Fibroblast of gingiva (primary cell): ENCODE data around the gene FKBP1A.
A peak's percentile ranks its signal among the peaks of the same experiment; 100 is the strongest.

Experiments
- DNase-seq: peaks from one replicate; pipeline ENCODE4 v3.0.0-alpha.2; 2011; ENCODE audit warnings: low read depth

Gene FKBP1A

DNA sequence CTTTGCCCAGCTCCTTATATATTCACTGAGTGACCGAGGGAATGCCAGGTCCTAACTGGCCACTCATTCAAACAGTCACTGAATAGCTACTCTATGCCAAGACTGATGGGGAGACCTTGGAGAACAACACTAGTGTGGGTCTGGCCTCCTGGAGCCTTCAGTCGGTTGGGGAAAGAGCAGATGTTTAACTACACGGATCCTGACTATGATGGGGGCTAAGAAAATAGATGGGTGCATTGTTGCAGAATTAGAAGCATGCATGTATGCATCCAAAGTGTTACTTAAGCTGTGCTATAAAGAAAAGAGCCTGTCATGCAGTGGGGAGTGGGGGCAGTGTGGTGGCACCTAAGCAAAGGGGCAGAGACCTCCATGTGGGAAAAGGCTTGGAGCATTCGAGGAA, 6.5 kb downstream of the FKBP1A start:
- no peak for DNase-seq

DNA sequence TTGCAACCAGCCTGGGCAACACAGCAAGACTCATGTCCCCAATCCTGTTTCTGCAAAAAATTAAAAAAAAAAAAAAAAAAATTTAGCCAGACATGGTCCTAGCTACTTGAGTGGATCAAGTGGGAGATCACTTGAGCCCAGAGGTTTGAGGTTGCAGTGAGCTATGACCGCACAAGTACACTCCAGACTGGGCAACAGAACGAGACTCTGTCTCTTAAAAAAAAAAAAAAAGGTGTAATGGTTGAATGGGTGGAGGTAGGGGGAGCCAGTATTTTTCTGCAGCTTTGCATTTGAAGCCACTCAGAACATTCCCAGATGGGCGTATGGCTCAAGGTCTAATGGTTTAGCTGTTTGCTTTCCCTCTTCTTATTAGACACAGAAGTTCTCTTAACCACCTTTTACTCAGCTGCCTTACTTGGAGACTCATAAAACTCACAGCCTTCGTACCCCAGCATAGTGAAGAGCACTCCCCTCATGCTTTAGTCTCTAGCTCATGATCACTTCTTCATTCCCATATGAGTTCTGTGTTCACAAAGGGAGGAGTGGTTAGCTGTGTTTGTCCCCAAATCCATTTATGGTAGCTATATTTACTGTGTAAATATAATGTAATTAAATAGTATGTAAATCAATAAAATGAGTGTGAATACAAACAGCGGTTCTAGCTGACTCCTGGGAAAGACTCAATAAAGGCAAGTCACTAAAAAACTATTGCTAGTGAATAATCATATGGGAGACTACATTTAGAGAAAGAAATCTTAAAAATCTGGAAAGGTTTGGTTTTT, 9.0 kb downstream of the FKBP1A start:
- DNase-seq = no peak

DNA sequence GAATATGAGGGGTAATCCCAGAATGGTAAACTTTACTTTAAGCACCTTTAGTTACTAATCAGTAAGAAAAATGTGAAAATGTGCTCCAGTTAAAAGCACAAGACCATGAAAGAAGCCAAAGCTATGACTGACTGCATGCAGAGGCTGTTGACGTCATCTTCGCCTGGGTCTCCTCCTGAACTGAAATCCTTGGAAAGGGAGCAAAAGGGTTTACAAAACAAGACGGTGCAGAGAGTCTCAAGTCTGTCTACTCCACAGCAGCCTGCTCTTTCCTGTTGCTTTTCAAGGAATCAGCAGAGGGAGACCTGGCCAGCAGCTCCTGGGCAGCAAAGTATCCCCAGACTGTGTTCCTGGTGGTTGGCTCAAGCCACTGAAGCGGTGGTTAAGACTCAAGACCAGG, 10.2 kb downstream of the FKBP1A start:
- DNase-seq = no peak

GRCh38 chr20:1381753-1382591, 10.9 kb downstream of the FKBP1A start:
- DNase-seq = peak; percentile 38

DNA sequence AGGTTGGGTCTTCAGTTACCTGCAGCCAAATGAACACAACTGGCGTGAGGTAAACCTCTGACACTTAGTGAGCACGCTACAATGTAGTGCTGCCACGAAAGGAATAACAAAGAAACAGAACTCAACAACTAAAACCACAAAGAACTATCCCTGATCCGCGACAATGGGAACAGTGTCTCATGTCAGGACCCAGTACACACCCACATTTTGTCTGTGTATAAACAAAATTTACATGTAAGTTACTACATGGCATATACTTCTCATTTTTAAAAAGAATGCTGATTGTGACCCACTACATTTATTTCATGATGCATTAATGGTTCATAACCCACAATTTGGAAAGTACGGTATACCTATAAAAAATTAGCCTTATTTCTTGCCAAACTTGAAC, 14.1 kb downstream of the FKBP1A start:
- DNase-seq = no peak

DNA sequence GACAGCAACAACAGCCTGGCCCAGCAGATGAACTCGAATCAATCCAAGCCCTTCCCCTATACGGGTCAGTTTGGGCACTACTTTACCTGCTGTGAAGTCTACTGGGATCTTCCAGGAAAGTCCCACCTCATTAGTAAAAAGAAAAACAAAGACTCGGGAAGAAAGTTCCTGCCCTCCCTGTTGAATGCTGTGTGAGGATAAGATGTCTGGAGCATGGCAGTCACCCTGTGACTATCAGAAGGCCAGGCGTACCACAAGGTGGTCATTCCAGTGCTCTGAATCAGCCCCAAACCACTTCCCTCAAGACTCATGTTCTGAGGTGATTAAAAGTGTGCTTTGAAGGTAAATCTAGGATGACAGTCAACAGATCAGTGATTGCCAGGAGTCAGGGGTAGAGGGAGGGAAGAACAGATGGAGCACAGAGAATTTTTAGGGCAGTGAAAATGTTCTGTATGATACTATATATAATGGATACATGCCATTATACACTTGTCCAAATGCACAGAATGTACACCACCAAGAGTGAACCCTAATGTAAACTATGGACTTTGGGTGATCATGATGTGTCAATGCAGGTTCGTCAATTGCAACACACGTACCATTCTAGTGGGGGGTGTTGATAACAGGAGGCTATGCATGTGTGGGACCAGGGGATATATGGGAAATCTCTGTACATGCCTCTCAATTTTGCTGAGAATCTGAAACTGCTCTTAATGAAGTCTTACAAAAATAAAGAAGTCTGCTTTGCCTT, 14.7 kb downstream of the FKBP1A start:
- no peak for DNase-seq

- DNase-seq = no peak
These were observed 15.4 kb downstream of the FKBP1A start for GRCh38 chr20:1377341-1377871.

GRCh38 chr20:1376408-1377270, 16.2 kb downstream of the FKBP1A start:
- no peak for DNase-seq

- DNase-seq = no peak
These were observed 16.8 kb downstream of the FKBP1A start for GRCh38 chr20:1376007-1376406.

DNA sequence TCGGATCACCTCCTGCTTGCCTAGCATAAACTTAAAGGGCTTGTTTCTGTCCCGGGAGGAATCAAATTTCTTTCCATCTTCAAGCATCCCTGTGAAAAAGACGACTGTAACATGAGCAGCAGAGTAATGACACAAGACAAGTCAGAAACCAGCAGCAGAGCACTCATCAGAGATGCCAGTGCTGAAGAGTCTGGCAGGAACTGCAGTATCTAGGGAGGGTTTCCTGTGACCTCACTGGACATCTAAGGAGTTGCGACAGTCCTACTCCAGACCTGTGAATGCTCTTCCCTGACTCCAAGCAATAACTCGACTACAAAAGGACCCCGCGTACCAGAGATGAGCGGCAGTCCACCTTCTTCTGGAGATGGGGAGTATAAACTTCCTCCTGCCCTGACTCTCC, 17.3 kb downstream of the FKBP1A start:
- peak; percentile 90 for DNase-seq

DNA sequence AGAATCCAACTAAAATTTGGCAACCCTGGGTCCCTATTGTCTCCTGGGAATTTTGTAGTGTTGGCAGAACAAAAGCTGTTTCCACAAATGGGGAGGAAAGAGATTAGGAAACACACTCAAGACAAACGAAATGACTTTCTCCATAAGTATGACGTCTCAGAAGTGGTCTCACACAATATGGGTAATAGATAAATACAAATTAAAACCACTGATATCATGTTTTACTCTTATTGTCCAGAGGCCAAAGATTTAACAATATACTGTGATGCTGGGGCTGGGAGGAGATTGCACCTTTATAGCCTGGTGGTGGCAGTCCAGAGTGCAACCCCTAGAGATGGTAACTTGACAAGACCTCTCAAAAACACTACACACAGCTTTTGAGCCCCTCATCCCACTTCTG, 18.6 kb downstream of the FKBP1A start:
- DNase-seq = peak; percentile 81

- DNase-seq = no peak
These were observed 19.2 kb downstream of the FKBP1A start for GRCh38 chr20:1373614-1374013.

DNA sequence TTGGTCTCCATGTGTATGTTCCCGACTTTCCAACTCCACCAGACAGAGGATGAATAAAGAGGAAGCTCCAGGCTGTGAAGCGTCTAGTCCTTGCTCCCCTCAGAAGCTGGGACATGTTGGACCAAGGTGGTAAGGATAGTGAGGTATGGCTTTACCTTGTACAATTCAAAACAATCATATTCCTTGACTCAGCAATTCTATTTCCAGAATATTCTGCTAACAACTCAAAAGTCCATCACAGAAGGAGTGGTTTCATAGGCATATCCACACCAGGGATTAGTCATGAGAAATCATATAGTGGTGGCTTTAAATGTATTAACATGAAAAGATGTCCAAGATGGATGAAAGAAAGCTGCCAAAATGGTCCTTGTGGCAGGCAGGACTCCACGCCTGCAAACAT, 19.8 kb downstream of the FKBP1A start:
- no peak for DNase-seq

DNA sequence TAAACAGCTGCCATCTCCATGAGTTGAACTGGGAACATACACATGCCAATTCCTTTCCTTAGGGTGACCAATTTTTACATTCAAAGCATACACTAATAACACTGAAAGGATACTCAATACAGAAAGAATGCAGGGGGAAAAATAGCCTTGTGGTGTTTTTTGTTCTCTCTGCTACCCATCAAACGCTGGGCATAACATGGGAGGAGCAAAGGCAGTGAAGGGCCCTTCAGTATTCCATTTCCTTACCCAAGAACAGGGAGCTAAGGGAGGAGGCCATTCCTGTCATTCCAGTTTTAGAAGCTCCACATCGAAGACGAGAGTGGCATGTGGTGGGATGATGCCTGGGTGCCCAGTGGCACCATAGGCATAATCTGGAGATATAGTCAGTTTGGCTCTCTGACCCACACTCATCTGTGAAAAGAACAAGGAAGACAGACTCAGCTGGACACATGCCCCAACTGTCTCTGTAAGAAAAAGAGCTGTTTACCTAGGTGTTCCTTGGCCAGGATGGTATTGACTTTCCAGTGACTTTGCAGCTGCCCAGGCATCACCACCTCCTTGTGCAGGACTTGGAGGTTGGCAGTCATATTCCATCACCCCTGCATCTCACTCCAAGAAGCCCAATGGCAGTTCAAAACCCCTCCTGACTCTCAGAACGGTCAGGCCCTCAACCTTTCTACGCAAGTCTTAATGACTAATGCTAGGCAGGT, 20.9 kb downstream of the FKBP1A start:
- no peak for DNase-seq

GRCh38 chr20:1371202-1371782, 21.6 kb downstream of the FKBP1A start:
- peak; percentile 42 for DNase-seq

DNA sequence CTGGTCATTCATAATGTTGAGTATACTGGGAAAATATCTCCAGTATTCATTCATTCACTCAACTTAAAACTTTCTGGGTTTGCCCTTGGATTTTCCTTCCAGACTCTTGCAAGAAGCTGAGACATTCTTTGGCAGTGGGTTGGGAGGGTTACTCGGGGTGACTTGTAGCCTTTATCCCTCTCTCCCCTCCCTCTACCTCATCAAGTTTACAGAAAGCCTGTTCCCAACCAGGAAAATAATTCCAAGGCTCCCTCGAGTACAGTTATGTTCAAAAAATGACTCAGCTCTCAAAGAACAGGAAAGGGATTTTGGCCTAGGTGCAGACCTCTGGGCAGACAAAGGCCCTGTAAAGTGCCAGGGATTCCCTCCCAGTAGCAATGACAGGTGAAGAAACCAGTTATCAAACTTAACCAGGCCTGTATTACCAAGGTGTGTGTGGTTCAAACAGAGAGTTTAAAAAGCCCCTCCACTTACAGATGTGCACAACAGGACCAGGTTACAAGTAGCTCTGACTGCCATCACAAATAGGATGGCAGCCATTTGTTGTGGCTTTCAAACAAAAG, 22.2 kb downstream of the FKBP1A start:
- DNase-seq = peak; percentile 73

DNA sequence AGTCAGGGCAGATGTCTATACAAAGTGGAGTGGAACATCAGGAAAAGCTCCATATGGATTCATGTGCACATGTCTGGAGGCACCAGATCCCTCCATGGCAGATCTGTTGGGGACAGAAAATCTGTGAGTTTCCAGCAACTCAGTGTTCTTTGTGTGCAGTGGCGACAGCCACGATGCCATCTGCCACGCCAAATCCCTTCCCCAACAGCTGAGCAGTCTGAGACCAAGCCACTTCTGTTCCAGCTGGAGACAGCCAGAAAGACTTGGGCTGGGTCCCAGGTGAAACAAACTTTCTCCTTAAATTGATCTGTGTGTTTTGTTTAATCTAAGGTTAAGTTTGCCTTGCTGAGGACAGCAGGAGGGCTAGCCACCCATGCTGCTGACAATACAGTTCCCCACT, 22.9 kb downstream of the FKBP1A start:
- DNase-seq = no peak

DNA sequence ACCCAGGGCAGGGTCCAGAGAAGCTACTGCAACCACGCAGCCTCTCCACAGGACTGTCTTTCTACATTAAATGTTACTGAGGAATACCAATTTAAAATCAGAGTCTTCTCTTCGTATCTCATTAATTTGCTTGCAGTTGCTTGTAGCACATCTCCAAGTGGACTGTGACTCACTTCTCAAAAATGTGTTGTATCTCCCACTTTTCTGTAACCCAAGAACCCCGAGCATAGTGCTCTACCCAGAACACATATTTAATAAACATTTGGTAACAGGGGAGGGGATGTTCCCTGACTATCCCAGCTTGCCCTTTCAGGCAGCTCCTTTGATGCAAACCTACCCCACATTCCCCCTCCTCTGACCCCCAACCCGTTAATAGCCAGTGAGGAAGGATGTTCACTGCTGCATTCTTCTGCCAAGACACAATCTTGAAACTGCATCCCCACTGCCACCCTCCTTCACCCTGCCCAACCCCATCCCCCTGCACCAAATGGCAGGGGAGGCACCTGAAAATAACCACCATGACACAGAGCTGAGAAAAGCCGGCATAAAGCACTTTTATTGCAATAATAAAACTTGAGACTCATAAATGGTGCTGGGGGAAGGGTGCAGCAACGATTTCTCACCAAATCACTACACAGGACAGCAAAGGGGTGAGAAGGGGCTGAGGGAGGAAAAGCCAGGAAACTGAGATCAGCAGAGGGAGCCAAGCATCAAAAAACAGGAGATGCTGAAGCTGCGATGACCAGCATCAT, 24.2 kb downstream of the FKBP1A start:
- DNase-seq = peak; percentile 62

- no peak for DNase-seq
These were observed 25.4 kb downstream of the FKBP1A start for GRCh38 chr20:1367479-1367878.
